HUES64 (cell line): ENCODE results near the gene NKIRAS1.
"Not testable (repeated sequence)": the region's sequence is repeated elsewhere in the genome, so short reads cannot be mapped to it uniquely, and the experiment has no call there.

Source experiments
- H3K27ac ChIP-seq: 2 replicates; pipeline ENCODE4 v1.7.0; 2013; ENCODE audit warnings: low read depth, low read length, inconsistent platforms
- H3K27me3 ChIP-seq: 2 replicates; pipeline ENCODE4 v1.6.1; 2013; ENCODE audit warnings: mild to moderate bottlenecking, low read length; ENCODE audit not compliant: insufficient read depth
- H3K36me3 ChIP-seq: 2 replicates; pipeline ENCODE4 v1.6.1; 2013; ENCODE audit warnings: mild to moderate bottlenecking, low read length; ENCODE audit not compliant: insufficient read depth
- H3K4me1 ChIP-seq: 2 replicates; pipeline ENCODE4 v1.6.1; 2013; ENCODE audit warnings: mild to moderate bottlenecking, low read length, moderate library complexity; ENCODE audit not compliant: insufficient read depth
- H3K4me3 ChIP-seq: 2 replicates; pipeline ENCODE4 v1.5.1; 2013; ENCODE audit warnings: mild to moderate bottlenecking, low read length, moderate library complexity
- H3K9ac ChIP-seq: 2 replicates; pipeline ENCODE4 v1.6.1; 2013; ENCODE audit warnings: mild to moderate bottlenecking, low read depth, low read length
- H3K9me3 ChIP-seq: 2 replicates; pipeline ENCODE4 v1.6.1; 2013; ENCODE audit warnings: low read depth, low read length; ENCODE audit not compliant: insufficient read depth
- WGBS: fragments of 150-250, 120-280 bp; methylation state at CpG from one replicate; pipeline ENCODE4 v1.1.7; 2013; ENCODE audit warnings: missing lambda C conversion rate; 5-methylcytosine and 5-hydroxymethylcytosine counted together

NKIRAS1 gene

GRCh38 chr3:23879485-23879884 lies 37.3 kb downstream of the NKIRAS1 start:
- peaks cover 8% of the 10 kb centered on the region for H3K9me3 ChIP-seq
- no peak overlapping the region for H3K9ac ChIP-seq
- H3K27me3 ChIP-seq = no peaks in the 10 kb centered on the region
- peaks cover 4% of the 10 kb centered on the region; the same call in 1 of the 2 replicates for H3K4me1 ChIP-seq
- no peak overlapping the region for H3K4me3 ChIP-seq
- peaks cover 12% of the 10 kb centered on the region for H3K36me3 ChIP-seq
- H3K27ac ChIP-seq = no peak overlapping the region
- WGBS = 97% methylated on average over 8 of the region's 8 CpGs

- WGBS = 90% methylated on average over 5 of the region's 5 CpGs
- Histone ChIP-seq H3K27ac (no peak overlapping the region), H3K36me3 (peaks cover 12% of the 10 kb centered on the region), H3K4me1 (peaks cover 4% of the 10 kb centered on the region; the same call in 1 of the 2 replicates), H3K4me3 (no peak overlapping the region), H3K27me3 (no peaks in the 10 kb centered on the region), H3K9me3 (peaks cover 8% of the 10 kb centered on the region), H3K9ac (no peak overlapping the region)
Observed at GRCh38 chr3:23877329-23877980, 39.3 kb downstream of the NKIRAS1 start.

- H3K36me3 ChIP-seq = peaks cover 12% of the 10 kb centered on the region
- no peak overlapping the region for H3K9ac ChIP-seq
- H3K27ac ChIP-seq = no peak overlapping the region
- peaks cover 8% of the 10 kb centered on the region for H3K9me3 ChIP-seq
- no peak overlapping the region for H3K4me3 ChIP-seq
- WGBS = 90% methylated on average over 2 of the region's 2 CpGs
- H3K4me1 ChIP-seq = peaks cover 4% of the 10 kb centered on the region; the same call in 1 of the 2 replicates
- H3K27me3 ChIP-seq = no peaks in the 10 kb centered on the region
Observed at GRCh38 chr3:23876923-23877322, 39.9 kb downstream of the NKIRAS1 start.

GRCh38 chr3:23875113-23875725 lies 41.6 kb downstream of the NKIRAS1 start:
- Histone ChIP-seq H3K4me1 (peaks cover 4% of the 10 kb centered on the region; the same call in 1 of the 2 replicates), H3K27ac (0 out of 2 replicates have a peak overlapping the region, but pooled peaks have one; percentile 25), H3K9me3 (peaks cover 8% of the 10 kb centered on the region), H3K36me3 (peaks cover 12% of the 10 kb centered on the region), H3K27me3 (no peaks in the 10 kb centered on the region), H3K9ac (no peak overlapping the region), H3K4me3 (no peak overlapping the region)
- 98% methylated on average over 4 of the region's 4 CpGs for WGBS

GRCh38 chr3:23874359-23875112 lies 42.3 kb downstream of the NKIRAS1 start:
- Histone ChIP-seq H3K27ac (no peak overlapping the region), H3K4me1 (peaks cover 4% of the 10 kb centered on the region; the same call in 1 of the 2 replicates), H3K36me3 (peaks cover 15% of the 10 kb centered on the region), H3K9ac (no peak overlapping the region), H3K27me3 (no peaks in the 10 kb centered on the region), H3K9me3 (peaks cover 8% of the 10 kb centered on the region), H3K4me3 (no peak overlapping the region)
- 84% methylated on average over 6 of the region's 6 CpGs for WGBS

GRCh38 chr3:23873941-23874340 lies 42.8 kb downstream of the NKIRAS1 start:
- H3K9me3 ChIP-seq = peaks cover 8% of the 10 kb centered on the region
- H3K4me1 ChIP-seq = peaks cover 4% of the 10 kb centered on the region; the same call in 1 of the 2 replicates
- H3K27ac ChIP-seq = no peak overlapping the region
- WGBS = 83% methylated on average over 2 of the region's 2 CpGs
- H3K4me3 ChIP-seq = no peak overlapping the region
- no peak overlapping the region for H3K9ac ChIP-seq
- H3K27me3 ChIP-seq = no peaks in the 10 kb centered on the region
- H3K36me3 ChIP-seq = peaks cover 15% of the 10 kb centered on the region

- no peak overlapping the region for H3K27ac ChIP-seq
- H3K27me3 ChIP-seq = no peaks in the 10 kb centered on the region
- H3K9ac ChIP-seq = no peak overlapping the region
- H3K4me1 ChIP-seq = peaks cover 8% of the 10 kb centered on the region
- H3K9me3 ChIP-seq = no peaks in the 10 kb centered on the region
- H3K4me3 ChIP-seq = no peak overlapping the region
- H3K36me3 ChIP-seq = 0 out of 2 replicates have a peak, but pooled peaks cover 3% of the 10 kb centered on the region
- WGBS = 93% methylated on average over 3 of the region's 3 CpGs
Observed at GRCh38 chr3:23872330-23872729, 44.5 kb downstream of the NKIRAS1 start.

GRCh38 chr3:23871361-23871760 lies 45.4 kb downstream of the NKIRAS1 start:
- not testable (repeated sequence) for H3K27me3 ChIP-seq, H3K36me3 ChIP-seq, H3K9me3 ChIP-seq, H3K4me3 ChIP-seq, H3K27ac ChIP-seq, H3K9ac ChIP-seq
- H3K4me1 ChIP-seq = peaks cover 18% of the 10 kb centered on the region
- 91% methylated on average over 28 of the region's 34 CpGs for WGBS

- H3K4me1 ChIP-seq = peaks cover 25% of the 10 kb centered on the region
- H3K36me3 ChIP-seq, H3K9me3 ChIP-seq, H3K27ac ChIP-seq, H3K4me3 ChIP-seq, H3K9ac ChIP-seq, H3K27me3 ChIP-seq: not testable (repeated sequence)
- WGBS = no CpG with 5 or more reads among the region's 5 CpGs
Observed at GRCh38 chr3:23870663-23871043, 46.1 kb downstream of the NKIRAS1 start.

- no peak overlapping the region for H3K27ac ChIP-seq
- peaks cover 26% of the 10 kb centered on the region for H3K4me1 ChIP-seq
- H3K9ac ChIP-seq = no peak overlapping the region
- H3K27me3 ChIP-seq = no peaks in the 10 kb centered on the region
- no peaks in the 10 kb centered on the region for H3K9me3 ChIP-seq
- no peak overlapping the region for H3K4me3 ChIP-seq
- 0 out of 2 replicates have a peak, but pooled peaks cover 3% of the 10 kb centered on the region for H3K36me3 ChIP-seq
- WGBS = 97% methylated on average over 4 of the region's 4 CpGs
Observed at GRCh38 chr3:23869977-23870662, 46.7 kb downstream of the NKIRAS1 start.

GRCh38 chr3:23867838-23868237 lies 49.0 kb downstream of the NKIRAS1 start:
- Histone ChIP-seq H3K4me1 (peaks cover 41% of the 10 kb centered on the region), H3K9me3 (no peaks in the 10 kb centered on the region), H3K27ac (no peak overlapping the region), H3K27me3 (no peaks in the 10 kb centered on the region), H3K36me3 (0 out of 2 replicates have a peak, but pooled peaks cover 3% of the 10 kb centered on the region), H3K9ac (no peak overlapping the region), H3K4me3 (no peak overlapping the region)
- WGBS = 100% methylated on average over 1 of the region's 1 CpG
